IPS DF 19.7 (cell line): ENCODE measurements around the gene CTU1.

ENCODE experiments used
- DNase-seq: peaks from one replicate; pipeline ENCODE4 v3.0.0-alpha.2; 2013; ENCODE audit warnings: low read depth, low spot score

Gene CTU1

GRCh38 chr19:51131780-51132680 is 23.8 kb upstream of the CTU1 start:
- no peak for DNase-seq

DNA sequence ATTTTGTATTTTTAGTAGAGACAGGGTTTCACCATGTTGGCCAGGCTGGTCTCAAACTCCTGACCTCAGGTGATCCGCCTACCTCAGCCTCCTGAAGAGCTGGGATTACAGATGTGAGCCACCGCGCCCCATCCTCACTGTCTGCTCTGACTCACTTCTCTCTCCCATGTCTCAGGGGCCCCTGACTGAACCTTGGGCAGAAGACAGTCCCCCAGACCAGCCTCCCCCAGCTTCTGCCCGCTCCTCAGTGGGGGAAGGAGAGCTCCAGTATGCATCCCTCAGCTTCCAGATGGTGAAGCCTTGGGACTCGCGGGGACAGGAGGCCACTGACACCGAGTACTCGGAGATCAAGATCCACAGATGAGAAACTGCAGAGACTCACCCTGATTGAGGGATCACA is 21.5 kb upstream of the CTU1 start:
- no peak for DNase-seq

DNA sequence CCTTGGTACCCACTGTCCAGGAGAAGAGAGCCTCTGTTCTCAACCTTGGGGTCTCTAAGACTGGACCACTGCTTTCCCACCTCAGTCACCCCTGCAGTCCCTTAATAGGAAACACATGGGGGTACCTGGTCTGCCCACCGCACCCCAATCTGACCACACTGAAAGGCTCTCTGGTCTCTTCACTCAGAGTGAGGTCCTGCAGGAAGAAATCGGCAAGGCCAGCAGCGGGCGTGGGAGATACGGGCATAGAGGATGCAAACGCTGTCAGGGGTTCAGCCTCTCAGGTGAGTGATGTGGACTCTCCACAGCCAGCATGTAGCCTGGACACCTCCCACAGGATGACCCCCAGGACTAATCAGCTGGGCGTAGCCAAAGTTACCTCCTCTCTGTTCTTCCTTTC is 20.0 kb upstream of the CTU1 start:
- no peak for DNase-seq

GRCh38 chr19:51127755-51128154 is 19.5 kb upstream of the CTU1 start:
- no peak for DNase-seq

DNA sequence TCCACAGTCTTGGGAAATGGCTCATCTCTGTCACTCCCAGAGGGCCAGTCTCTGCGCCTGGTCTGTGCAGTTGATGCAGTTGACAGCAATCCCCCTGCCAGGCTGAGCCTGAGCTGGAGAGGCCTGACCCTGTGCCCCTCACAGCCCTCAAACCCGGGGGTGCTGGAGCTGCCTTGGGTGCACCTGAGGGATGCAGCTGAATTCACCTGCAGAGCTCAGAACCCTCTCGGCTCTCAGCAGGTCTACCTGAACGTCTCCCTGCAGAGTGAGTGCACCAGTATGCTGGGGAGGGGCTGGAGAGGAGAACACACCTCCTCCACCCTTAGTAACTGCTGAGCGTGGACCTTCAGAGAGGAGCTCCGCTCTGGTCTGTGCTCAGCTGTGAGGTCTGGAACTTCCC is 18.8 kb upstream of the CTU1 start:
- DNase-seq, result no peak

DNA sequence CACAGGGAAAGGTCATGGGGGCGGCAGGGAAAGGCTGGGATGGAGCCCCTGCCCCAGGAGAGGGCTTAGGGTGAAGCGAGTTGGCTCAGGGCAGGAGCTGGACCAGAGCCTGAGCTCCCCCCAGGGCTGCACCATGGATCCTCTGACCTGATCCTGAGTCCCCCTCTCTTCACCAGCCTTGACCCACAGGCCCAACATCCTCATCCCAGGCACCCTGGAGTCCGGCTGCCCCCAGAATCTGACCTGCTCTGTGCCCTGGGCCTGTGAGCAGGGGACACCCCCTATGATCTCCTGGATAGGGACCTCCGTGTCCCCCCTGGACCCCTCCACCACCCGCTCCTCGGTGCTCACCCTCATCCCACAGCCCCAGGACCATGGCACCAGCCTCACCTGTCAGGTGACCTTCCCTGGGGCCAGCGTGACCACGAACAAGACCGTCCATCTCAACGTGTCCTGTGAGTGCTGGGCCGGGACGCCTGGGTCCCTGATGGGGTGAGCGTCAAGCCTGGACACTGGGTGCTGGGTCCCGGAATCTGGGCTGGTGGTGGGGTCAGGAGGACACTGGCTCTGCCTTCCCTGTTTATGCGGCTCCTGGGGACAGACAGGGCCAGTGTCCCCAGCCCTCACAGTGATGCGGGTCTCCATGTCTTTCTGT is 17.3 kb upstream of the CTU1 start:
- DNase-seq, result no peak

DNA sequence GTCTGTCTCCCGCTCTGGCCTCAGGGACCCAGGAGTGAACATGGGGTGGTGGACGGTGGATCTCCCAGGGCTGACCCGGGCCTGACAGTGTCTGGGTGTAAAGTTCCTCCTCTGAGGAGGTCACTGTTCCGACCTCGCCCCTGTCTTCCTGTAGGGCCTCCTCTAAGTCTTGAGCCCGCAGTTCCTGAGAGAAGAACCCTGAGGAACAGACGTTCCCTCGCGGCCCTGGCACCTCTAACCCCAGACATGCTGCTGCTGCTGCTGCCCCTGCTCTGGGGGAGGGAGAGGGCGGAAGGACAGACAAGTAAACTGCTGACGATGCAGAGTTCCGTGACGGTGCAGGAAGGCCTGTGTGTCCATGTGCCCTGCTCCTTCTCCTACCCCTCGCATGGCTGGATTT is 16.5 kb upstream of the CTU1 start, which contains the start of gene SIGLEC9:
Gene SIGLEC9, plus strand, starts transcription at position 178 of the 400 bp plus-strand sequence. Its CDS starts 69 bp downstream, at position 247.
- DNase-seq, result no peak

GRCh38 chr19:51124216-51124615 is 16.0 kb upstream of the CTU1 start:
- DNase-seq, result no peak

DNA sequence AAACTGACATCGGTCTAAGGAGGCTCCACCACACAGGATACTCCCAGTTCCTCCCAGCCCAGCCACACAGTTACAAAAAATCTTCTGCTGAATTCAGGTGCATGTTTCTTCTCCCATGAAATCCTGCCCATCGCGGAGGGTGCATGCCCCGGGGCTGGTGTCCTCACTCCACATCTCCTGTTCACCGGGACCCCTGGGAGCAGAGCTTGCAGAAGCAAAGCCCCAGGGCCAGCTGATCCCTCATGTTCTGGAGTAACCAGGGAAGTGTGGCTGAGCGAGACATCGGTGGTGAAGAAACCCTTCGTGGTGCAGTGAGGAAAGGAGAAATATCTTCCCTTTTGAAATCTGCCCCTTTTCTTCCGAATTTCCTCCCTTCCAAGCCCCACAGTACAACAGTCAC is 15.6 kb upstream of the CTU1 start:
- DNase-seq, result no peak

GRCh38 chr19:51123381-51123800 is 15.2 kb upstream of the CTU1 start:
- DNase-seq, result no peak

- no peak for DNase-seq
Observed at GRCh38 chr19:51122112-51122981, 14.1 kb upstream of the CTU1 start.

- no peak for DNase-seq
Observed at GRCh38 chr19:51121257-51121656, 13.0 kb upstream of the CTU1 start.

DNA sequence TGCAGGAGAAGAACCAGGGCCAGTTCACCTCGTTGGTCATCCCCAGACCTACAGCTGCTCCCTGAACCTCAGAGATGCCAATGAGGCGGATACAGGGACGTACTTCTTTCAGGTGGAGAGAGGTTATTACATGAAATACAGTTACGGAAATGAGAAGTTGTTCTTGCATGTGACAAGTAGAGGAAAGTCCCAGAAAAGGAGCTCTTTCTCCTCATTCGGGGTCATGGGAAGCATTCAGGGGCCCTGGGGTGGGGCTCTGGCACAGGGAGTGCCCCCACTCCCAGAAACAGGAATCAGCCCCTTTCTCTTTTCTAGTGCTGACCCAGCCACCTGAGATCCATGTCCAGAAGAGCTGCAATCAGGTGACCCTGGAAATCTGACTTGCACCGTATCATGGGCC is 12.0 kb upstream of the CTU1 start:
- no peak for DNase-seq

DNA sequence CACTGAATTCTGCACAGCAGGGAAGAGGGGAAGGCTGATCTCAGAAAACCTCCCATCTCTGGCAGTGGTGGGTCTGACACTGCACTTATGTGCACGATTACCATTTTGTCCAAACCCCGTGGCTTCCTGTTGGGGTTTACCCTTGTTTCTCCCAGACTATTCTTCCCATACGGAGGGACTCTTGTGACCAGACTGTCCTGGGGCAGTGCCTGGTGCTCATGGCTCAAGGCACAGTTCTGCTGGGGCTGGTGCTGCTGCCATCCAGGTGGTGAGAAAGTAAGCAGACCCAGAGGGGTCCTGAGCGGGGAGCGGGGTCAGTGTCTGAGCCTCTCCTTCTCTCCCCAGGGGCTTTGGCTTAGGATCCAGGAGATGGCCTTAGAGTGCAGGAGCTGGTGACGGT is 11.4 kb upstream of the CTU1 start:
- DNase-seq, result no peak

DNA sequence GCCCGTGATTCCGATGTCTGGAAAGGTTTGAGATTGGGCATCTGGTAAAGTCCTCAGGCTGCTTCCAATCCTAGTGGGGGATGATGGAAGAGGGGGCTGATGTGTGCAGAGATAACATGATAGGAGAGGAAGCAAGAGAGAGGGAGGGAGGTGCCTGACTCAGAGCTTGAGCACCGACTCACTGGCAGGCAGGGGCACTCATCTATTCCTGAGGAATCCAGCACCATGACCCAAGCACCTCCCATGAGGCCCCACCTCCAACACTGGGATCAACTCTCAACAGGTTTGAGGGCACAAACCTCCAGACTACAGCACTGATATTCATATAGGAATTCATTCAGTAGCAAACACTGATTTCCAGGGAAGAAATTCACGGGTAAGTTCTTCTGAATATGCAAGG is 10.9 kb upstream of the CTU1 start:
- DNase-seq, result no peak

DNA sequence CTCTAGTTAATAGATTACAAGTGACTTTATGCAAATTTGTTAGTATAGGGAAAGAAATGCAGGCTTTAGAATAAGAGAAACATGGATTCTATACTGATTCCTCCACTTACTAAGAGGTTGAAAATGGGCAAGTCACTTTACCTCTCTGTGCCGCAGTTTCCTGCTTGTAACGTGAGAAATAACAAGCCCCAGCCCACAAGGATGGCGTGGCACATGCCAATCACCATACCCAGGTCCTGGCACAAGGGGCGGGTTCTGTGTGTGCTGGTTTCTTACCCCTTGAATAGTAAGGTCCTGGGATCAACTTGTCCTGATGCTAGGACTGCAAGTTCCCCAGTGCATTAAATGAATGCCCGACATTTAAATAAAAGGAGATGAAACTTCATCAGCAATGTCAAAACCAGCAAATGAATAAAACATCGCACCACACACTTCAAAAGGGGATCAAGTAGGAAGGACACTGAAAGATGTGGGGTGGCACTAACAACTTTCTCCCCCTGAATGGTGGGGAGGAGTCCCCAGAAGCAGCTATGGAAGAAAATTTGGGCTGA is 8.6 kb upstream of the CTU1 start:
- DNase-seq, result no peak

DNA sequence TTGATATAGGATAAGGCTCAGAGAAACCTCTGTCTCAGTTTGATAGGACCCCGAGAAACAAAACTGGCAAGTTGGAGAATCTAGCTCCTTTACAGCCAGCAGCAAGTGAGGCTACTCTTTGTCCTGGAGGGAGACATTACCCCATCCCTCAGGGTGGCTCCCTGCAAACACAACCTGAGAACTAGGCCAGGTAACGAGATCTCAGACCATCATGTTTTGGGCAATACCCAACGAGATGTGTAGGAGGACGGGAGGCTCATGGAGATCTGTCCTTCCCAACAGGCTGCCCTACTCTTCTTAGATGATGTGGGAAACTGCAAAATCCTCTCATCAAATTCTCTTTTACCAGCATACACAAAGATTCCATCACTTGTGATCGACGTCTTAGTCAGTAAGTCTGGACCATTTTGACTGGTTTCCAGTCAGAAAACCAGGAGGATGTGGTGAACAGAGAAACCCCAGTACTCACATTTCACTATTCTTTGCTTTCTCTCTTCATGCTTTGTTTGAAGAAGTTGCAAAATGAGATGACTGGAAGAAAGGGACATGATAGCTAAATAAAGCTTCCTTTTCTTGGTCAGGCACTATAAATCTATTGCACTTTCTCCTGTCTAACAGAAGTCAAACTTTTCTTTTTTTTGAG is 6.0 kb upstream of the CTU1 start:
- no peak for DNase-seq

DNA sequence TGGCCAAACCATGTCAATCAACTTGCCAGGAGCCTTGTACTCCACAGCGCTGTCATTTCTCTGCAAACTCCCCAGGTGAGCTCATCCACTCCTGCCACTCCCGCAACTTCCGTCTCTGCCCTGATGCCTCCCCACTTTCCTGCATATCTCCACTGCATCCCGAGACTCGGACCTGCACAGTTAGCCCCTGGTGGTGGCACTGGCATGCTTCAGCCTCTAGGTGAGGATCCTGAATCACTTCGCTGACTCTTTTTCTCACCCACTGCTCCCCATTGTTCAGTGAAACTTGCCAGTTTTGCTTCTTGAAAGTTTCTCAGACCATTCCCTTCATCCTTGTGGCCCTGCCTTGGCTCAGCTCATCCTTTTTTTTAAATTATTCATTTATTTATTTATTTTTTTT is 3.4 kb upstream of the CTU1 start:
- DNase-seq, result no peak

- no peak for DNase-seq
Observed at GRCh38 chr19:51110666-51110971, 2.4 kb upstream of the CTU1 start.

DNA sequence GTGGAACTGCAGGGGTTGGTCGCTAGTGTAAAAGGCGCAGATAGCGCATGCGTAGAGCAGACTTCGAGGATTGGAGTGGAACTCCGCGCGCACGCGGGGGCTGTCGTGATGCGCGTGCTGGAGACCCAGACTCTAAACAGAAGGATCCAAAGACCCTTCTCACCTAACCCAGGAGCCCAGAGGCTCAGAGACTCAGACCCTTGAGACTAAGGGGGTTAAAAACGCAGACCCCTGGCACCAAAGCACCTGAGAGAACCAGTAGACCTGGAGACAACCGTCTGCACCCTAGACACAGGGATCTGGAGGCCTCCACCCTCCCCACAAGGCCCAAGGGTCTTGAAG is 567 bp upstream of the CTU1 start:
- no peak for DNase-seq

DNA sequence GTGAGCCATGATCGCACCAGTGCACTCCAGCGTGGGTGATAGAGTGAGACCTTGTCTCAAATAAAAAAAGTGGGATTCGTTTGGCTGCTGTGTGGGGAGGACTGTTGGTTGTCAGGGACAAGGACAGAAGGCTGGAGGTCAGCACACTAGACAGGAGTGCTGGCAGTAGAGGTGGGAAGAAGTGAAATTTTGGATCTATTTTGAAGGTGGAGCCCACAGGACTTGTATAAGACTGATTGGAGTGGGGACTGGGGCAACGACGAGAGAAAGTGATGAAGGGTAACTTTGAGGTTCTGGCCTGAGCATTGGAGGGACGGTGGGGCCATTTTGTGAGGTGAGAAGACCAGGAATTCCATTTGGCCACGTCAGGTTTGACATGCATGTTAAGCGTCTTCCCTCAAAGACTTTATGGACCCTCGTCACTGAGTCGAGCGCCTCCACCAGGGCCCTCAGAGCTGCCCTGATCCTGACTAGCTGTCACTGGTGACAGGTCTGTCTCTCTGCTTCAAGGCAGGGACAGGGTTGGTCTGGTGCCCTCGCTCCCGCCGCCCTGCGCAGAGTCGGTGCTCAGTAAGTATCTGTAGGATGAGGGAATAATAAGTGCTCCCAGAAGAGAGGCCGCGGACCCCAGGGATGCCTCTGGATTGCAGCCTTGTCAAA is 673 bp downstream of the CTU1 start:
- no peak for DNase-seq
